Endothelial cell of umbilical vein (primary cell): Measurements from ENCODE around the gene PHF2. TPM values are rescaled to one million over a fixed set of nuclear protein-coding genes. Genes with fewer than 3 reads are reported as not detected.

Source experiments
- BruUV-seq: library from RNA; stranded (reverse); fragments of 400-500 nt; replicated peaks from 2 replicates; lab custom pipeline; 2021; lab: Mats Ljungman, UMichigan
- CTCF ChIA-PET: fragments of 300-600, 350-600 bp; sonication (Branson Sonifier 250); formaldehyde crosslinking; loops from one replicate; lab custom pipeline; 2021; ENCODE audit warnings: antibody characterized with exemption, inconsistent platforms; lab: Charles Lee
- POLR2A ChIA-PET: fragments of 300-600, 350-600 bp; sonication (Branson Sonifier 250); formaldehyde crosslinking; loops from one replicate; lab custom pipeline; 2021; ENCODE audit warnings: antibody characterized with exemption, inconsistent platforms; lab: Charles Lee
- DNase-seq: peaks from one replicate; pipeline ENCODE4 v3.0.0-alpha.2; 2011; ENCODE audit warnings: low read depth, low spot score
- FAIRE-seq: peaks from 2 replicates; lab custom pipeline; 2011; peaks lifted over from hg19 to GRCh38; lab: Jason Lieb, UNC
- H2AFZ ChIP-seq: 2 replicates; pipeline ENCODE4 v1.6.0; 2012; ENCODE audit warnings: low read depth, low read length, control low read depth, inconsistent platforms
- H3K27ac ChIP-seq: 2 replicates; pipeline ENCODE4 v1.5.1; 2011; ENCODE audit warnings: low read depth, mild to moderate bottlenecking, control low read depth, low read length, moderate library complexity; ENCODE audit not compliant: insufficient read depth
- H3K27me3 ChIP-seq, 2 experiments: 2 replicates each; pipeline versions ENCODE4 v1.6.0 to v1.6.1; 2011; ENCODE audit warnings: low read length in 2 of 2, mixed read lengths in 1 of 2; ENCODE audit not compliant: control insufficient read depth in 2 of 2, insufficient read depth in 2 of 2
- H3K36me3 ChIP-seq, 2 experiments: 2 replicates in 1 of 2; 3 replicates in 1 of 2; pipeline ENCODE4 v1.5.1; 2011; ENCODE audit warnings: low read length in 2 of 2, mild to moderate bottlenecking in 1 of 2, moderate library complexity in 1 of 2; ENCODE audit not compliant: control insufficient read depth in 2 of 2, insufficient read depth in 2 of 2; ENCODE audit errors: extremely low read depth in 1 of 2
- H3K4me1 ChIP-seq: 3 replicates; pipeline ENCODE4 v1.5.1; 2011; ENCODE audit warnings: mild to moderate bottlenecking, low read length; ENCODE audit not compliant: control insufficient read depth, insufficient read depth; ENCODE audit errors: extremely low read depth
- H3K4me2 ChIP-seq: 2 replicates; pipeline ENCODE4 v1.6.1; 2011; ENCODE audit warnings: low read length, control low read depth, mixed read lengths; ENCODE audit not compliant: insufficient read depth
- H3K4me3 ChIP-seq, 3 experiments: fragments of 200-600 bp in 1 of 3; sonication (generic), shearing (Covaris generic) in 1 of 3; replicated peaks in 1 of 3; 2 replicates each; pipeline ENCODE4 v1.5.1; 2011 to 2016; ENCODE audit warnings: control low read depth in 3 of 3, low read length in 3 of 3, mild to moderate bottlenecking in 2 of 3, inconsistent platforms in 1 of 3, low read depth in 1 of 3, moderate library complexity in 1 of 3; ENCODE audit not compliant: insufficient read depth in 1 of 3
- H3K79me2 ChIP-seq: 2 replicates; pipeline ENCODE4 v1.6.0; 2012; ENCODE audit warnings: low read length, inconsistent platforms; ENCODE audit not compliant: control insufficient read depth, insufficient read depth
- H3K9ac ChIP-seq: replicated peaks from 2 replicates; pipeline ENCODE3; 2011; ENCODE audit warnings: low read length, control low read depth; ENCODE audit not compliant: insufficient read depth; ENCODE audit errors: extremely low read depth
- H3K9me1 ChIP-seq: replicated peaks from 3 replicates; pipeline ENCODE4 v1.6.0; 2011; ENCODE audit warnings: mild to moderate bottlenecking, low read length; ENCODE audit not compliant: control insufficient read depth, insufficient read depth; ENCODE audit errors: extremely low read depth
- H3K9me3 ChIP-seq: replicated peaks from 2 replicates; pipeline ENCODE4 v1.5.1; 2012; ENCODE audit warnings: low read length, inconsistent platforms; ENCODE audit not compliant: control insufficient read depth, insufficient read depth
- H4K20me1 ChIP-seq: replicated peaks from 2 replicates; pipeline ENCODE3; 2011; ENCODE audit warnings: mild to moderate bottlenecking, low read length; ENCODE audit not compliant: control insufficient read depth, insufficient read depth; ENCODE audit errors: extremely low read depth
- CTCF ChIP-seq, 2 donors: IDR thresholded peaks; 1 replicate in 1 of 2; 2 replicates in 1 of 2; pipeline ENCODE4 v1.5.1; 2011; ENCODE audit warnings: low read length in 2 of 2, mild to moderate bottlenecking in 2 of 2, moderate library complexity in 2 of 2, control low read depth in 1 of 2, inconsistent platforms in 1 of 2, low read depth in 1 of 2; ENCODE audit not compliant: insufficient read depth in 1 of 2; ENCODE audit errors: extremely low read depth in 1 of 2
- EZH2 ChIP-seq: IDR thresholded peaks from 2 replicates; pipeline ENCODE4 v1.6.1; 2012; ENCODE audit warnings: borderline replicate concordance, low read depth, mild to moderate bottlenecking, moderate library complexity, low read length, inconsistent platforms; ENCODE audit not compliant: severe bottlenecking
- FOS ChIP-seq: IDR thresholded peaks from 2 replicates; pipeline ENCODE4 v1.6.1; 2011; ENCODE audit warnings: mild to moderate bottlenecking, low read length, moderate library complexity, borderline replicate concordance; ENCODE audit not compliant: insufficient read depth
- GATA2 ChIP-seq: IDR thresholded peaks from 2 replicates; pipeline ENCODE4 v1.7.0; 2011; ENCODE audit warnings: low read depth, mild to moderate bottlenecking, moderate library complexity, mixed read lengths, low read length; ENCODE audit not compliant: insufficient read length, insufficient read depth
- JUN ChIP-seq: IDR thresholded peaks from 2 replicates; pipeline ENCODE4 v1.6.1; 2011; ENCODE audit warnings: borderline replicate concordance, low read depth; ENCODE audit not compliant: insufficient read length, insufficient read depth
- MAX ChIP-seq: IDR thresholded peaks from 2 replicates; pipeline ENCODE4 v1.6.1; 2011; ENCODE audit not compliant: insufficient read depth, insufficient read length
- MYC ChIP-seq: IDR thresholded peaks from one replicate; pipeline ENCODE4 v1.6.1; 2011; ENCODE audit warnings: mild to moderate bottlenecking, low read depth, low read length
- POLR2A ChIP-seq: IDR thresholded peaks from 2 replicates; pipeline ENCODE4 v1.6.1; 2012; ENCODE audit warnings: low read depth, mild to moderate bottlenecking, control low read depth, low read length
- POLR2AphosphoS5 ChIP-seq: IDR thresholded peaks from 2 replicates; pipeline ENCODE4 v1.6.1; 2012; ENCODE audit warnings: low read depth, mild to moderate bottlenecking, control low read depth, low read length, moderate library complexity; ENCODE audit not compliant: insufficient read depth
- dilution Hi-C: fragments of 300-500 bp; cut with MboI; formaldehyde crosslinking; loops from one replicate; pipeline ENCODE4 v1.15.0; 2019; ENCODE audit warnings: low sequenced_read_pairs; ENCODE audit not compliant: extremely low pct_ligation_motif_present
- intact Hi-C: fragments of 100-400 bp; cut with micrococcal nuclease; formaldehyde crosslinking; loops from one replicate; pipeline ENCODE4 v1.10.0; 2022
- polyA plus RNA-seq, 4 experiments: library from polyadenylated mRNA; depleted of rRNA in 3 of 4; stranded (reverse) in 3 of 4; unstranded in 1 of 4; fragments of >200 nt; gene quantifications; 2 replicates each; pipeline versions ENCODE4 v1.2.1 to v1.2.3, GENCODE V29; 2011 to 2012; ENCODE audit warnings: missing spikeins in 1 of 4
- total RNA-seq: library from RNA; stranded (reverse); gene quantifications from 2 replicates; pipeline ENCODE4 v1.2.3, GENCODE V29; 2021

Gene PHF2
- total and polyA plus RNA-seq, 2 donors (not counting 3 experiments of a cell fraction or from before 2014, with no cell fraction given) = 9.8 to 22.5 TPM

GRCh38 chr9:93640027-93640426 is 63.6 kb downstream of the PHF2 start:
- Histone ChIP-seq H3K9ac (no peak overlapping the region), H2AFZ (no peak overlapping the region), H3K4me2 (no peak overlapping the region), H3K36me3 (peaks cover 0 to 11% of the 10 kb centered on the region in 2 experiments), H3K27me3 (no peaks in the 10 kb centered on the region), H3K27ac (no peak overlapping the region), H3K9me1 (no peaks in the 10 kb centered on the region), H3K79me2 (no peaks in the 10 kb centered on the region), H4K20me1 (no peaks in the 10 kb centered on the region), H3K9me3 (no peaks in the 10 kb centered on the region), H3K4me3 (no peak overlapping the region), H3K4me1 (no peaks in the 10 kb centered on the region)
- no TSS peak for BruUV-seq
- intact Hi-C loops (no loop called here), dilution Hi-C loops (no loop called here)
- FAIRE-seq = no peak
- CTCF ChIA-PET = no interaction called here
- DNase-seq = no peak
- POLR2A ChIA-PET = no interaction called here
- TF ChIP-seq MAX (no peak), JUN (no peak), POLR2AphosphoS5 (no peak), POLR2A (no peak), FOS (no peak), MYC (no peak), EZH2 (no peak), GATA2 (no peak), CTCF (IDR thresholded peaks at IDR 0.05; ENCODE audit: extremely low read depth in 1 of 2, insufficient read depth in 1 of 2, low read depth in 1 of 2, low read length in 2 of 2) (no peak)
